ENCODE data around the gene C1orf159.

- TF ChIP-seq CTCF (IDR thresholded peaks at IDR 0.05; ENCODE audit: insufficient read depth, low read length) (no peak), SPI1 (IDR thresholded peaks at IDR 0.05; ENCODE audit: borderline replicate concordance, low read depth) (no peak), POLR2AphosphoS5 (IDR thresholded peaks at IDR 0.05; ENCODE audit: low read depth) (no peak), GABPA (IDR thresholded peaks at IDR 0.05; ENCODE audit: low read depth) (no peak)
- TF ChIP-seq, protein P1, sequence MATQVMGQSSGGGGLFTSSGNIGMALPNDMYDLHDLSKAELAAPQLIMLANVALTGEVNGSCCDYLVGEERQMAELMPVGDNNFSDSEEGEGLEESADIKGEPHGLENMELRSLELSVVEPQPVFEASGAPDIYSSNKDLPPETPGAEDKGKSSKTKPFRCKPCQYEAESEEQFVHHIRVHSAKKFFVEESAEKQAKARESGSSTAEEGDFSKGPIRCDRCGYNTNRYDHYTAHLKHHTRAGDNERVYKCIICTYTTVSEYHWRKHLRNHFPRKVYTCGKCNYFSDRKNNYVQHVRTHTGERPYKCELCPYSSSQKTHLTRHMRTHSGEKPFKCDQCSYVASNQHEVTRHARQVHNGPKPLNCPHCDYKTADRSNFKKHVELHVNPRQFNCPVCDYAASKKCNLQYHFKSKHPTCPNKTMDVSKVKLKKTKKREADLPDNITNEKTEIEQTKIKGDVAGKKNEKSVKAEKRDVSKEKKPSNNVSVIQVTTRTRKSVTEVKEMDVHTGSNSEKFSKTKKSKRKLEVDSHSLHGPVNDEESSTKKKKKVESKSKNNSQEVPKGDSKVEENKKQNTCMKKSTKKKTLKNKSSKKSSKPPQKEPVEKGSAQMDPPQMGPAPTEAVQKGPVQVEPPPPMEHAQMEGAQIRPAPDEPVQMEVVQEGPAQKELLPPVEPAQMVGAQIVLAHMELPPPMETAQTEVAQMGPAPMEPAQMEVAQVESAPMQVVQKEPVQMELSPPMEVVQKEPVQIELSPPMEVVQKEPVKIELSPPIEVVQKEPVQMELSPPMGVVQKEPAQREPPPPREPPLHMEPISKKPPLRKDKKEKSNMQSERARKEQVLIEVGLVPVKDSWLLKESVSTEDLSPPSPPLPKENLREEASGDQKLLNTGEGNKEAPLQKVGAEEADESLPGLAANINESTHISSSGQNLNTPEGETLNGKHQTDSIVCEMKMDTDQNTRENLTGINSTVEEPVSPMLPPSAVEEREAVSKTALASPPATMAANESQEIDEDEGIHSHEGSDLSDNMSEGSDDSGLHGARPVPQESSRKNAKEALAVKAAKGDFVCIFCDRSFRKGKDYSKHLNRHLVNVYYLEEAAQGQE (IDR thresholded peaks at IDR 0.05; ENCODE audit: insufficient replicate concordance, low read depth): no peak
These were observed 16.2 kb downstream of the C1orf159 start for GRCh38 chr1:1099506-1100183.
